ENCODE data around the gene C12orf76.

DNA sequence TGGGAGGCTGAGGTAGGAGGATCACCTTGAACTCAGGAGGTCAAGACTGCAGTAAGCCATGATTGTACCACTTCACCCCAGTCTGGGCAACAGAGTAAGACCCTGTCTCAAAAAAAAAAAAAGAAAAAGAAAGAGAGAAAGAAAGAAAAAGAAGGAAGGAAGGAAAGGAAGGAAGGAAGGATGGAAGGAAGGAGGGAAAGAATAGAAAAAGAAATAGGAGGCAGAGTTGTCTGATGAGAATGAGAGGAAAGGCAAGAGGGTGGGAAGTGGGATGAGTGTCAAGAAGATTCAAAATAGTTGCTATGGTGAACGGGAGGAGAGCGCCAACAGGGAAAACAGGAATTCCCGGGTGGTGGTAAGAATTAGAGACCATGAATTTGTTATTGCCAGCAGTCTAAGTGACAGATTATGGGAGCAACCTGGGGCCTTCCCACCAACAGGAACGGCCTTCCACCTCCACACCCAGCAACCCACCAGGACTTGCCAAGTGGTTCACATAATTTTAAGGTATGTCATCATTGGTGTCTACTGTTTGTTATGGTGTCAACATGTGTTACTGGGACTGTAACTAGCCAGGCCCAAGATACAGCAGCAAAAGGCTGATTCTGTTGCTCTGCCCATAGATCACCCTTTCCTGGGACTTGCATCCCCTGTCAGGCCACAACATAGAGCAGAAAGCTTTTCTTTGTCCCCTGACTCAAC is 36.1 kb upstream of the C12orf76 start:
- TF ChIP-seq, protein P1, sequence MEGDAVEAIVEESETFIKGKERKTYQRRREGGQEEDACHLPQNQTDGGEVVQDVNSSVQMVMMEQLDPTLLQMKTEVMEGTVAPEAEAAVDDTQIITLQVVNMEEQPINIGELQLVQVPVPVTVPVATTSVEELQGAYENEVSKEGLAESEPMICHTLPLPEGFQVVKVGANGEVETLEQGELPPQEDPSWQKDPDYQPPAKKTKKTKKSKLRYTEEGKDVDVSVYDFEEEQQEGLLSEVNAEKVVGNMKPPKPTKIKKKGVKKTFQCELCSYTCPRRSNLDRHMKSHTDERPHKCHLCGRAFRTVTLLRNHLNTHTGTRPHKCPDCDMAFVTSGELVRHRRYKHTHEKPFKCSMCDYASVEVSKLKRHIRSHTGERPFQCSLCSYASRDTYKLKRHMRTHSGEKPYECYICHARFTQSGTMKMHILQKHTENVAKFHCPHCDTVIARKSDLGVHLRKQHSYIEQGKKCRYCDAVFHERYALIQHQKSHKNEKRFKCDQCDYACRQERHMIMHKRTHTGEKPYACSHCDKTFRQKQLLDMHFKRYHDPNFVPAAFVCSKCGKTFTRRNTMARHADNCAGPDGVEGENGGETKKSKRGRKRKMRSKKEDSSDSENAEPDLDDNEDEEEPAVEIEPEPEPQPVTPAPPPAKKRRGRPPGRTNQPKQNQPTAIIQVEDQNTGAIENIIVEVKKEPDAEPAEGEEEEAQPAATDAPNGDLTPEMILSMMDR (IDR thresholded peaks at IDR 0.05): no peak
- TF ChIP-seq EZH2 (IDR thresholded peaks at IDR 0.05; ENCODE audit: borderline replicate concordance, insufficient read depth, low read depth, low read length, poor library complexity, severe bottlenecking): no peak

Measured in B cell (primary cell).